ENCODE data around the gene THADA.
A peak's percentile ranks its signal among the peaks of the same experiment; 100 is the strongest.
"Not testable (repeated sequence)": the region's sequence is repeated elsewhere in the genome, so short reads cannot be mapped to it uniquely, and the experiment has no call there.

THADA gene

GRCh38 chr2:43448011-43448821 lies 147.6 kb downstream of the THADA start:
- no peaks in the 10 kb centered on the region for H3K9me3 ChIP-seq (ENCODE audit: control insufficient read depth, low read length)
- H3K36me3 ChIP-seq (ENCODE audit: control insufficient read depth, insufficient read depth, low read length), result no peaks in the 10 kb centered on the region
- H3K27ac ChIP-seq (ENCODE audit: insufficient read depth, low read depth, low read length, poor library complexity, severe bottlenecking), result peak overlapping the region; percentile 84
- 69 to 79% methylated on average over 5 of the region's 5 CpGs for WGBS, 2 experiments
- no peaks in the 10 kb centered on the region for H3K27me3 ChIP-seq (ENCODE audit: control insufficient read depth, insufficient read depth, low read length, poor library complexity, severe bottlenecking)
- peaks cover 3% of the 10 kb centered on the region for H3K4me1 ChIP-seq (ENCODE audit: control insufficient read depth, insufficient read depth, low read length)
- H3K4me3 ChIP-seq (ENCODE audit: insufficient read depth, low read depth, low read length), result no peak overlapping the region

- not testable (repeated sequence) for H3K27me3 ChIP-seq (ENCODE audit: control insufficient read depth, insufficient read depth, low read length, poor library complexity, severe bottlenecking); H3K4me1 ChIP-seq (ENCODE audit: control insufficient read depth, insufficient read depth, low read length); H3K27ac ChIP-seq (ENCODE audit: insufficient read depth, low read depth, low read length, poor library complexity, severe bottlenecking); H3K36me3 ChIP-seq (ENCODE audit: control insufficient read depth, insufficient read depth, low read length); H3K4me3 ChIP-seq (ENCODE audit: insufficient read depth, low read depth, low read length); H3K9me3 ChIP-seq (ENCODE audit: control insufficient read depth, low read length)
- 94 to 95% methylated on average over 4 of the region's 4 CpGs for WGBS, 2 experiments
Observed at GRCh38 chr2:43446755-43447154, 149.1 kb downstream of the THADA start.

- H3K27me3 ChIP-seq (ENCODE audit: control insufficient read depth, insufficient read depth, low read length, poor library complexity, severe bottlenecking), result no peaks in the 10 kb centered on the region
- 88 to 92% methylated on average over 2 of the region's 2 CpGs for WGBS, 2 experiments
- peaks cover 3% of the 10 kb centered on the region for H3K4me1 ChIP-seq (ENCODE audit: control insufficient read depth, insufficient read depth, low read length)
- no peak overlapping the region for H3K4me3 ChIP-seq (ENCODE audit: insufficient read depth, low read depth, low read length)
- no peaks in the 10 kb centered on the region for H3K9me3 ChIP-seq (ENCODE audit: control insufficient read depth, low read length)
- H3K27ac ChIP-seq (ENCODE audit: insufficient read depth, low read depth, low read length, poor library complexity, severe bottlenecking), result peak overlapping the region; percentile 27
- H3K36me3 ChIP-seq (ENCODE audit: control insufficient read depth, insufficient read depth, low read length), result no peaks in the 10 kb centered on the region
Observed at GRCh38 chr2:43445781-43446180, 150.1 kb downstream of the THADA start.

GRCh38 chr2:43444989-43445645 lies 150.7 kb downstream of the THADA start:
- Histone ChIP-seq H3K27me3 (ENCODE audit: control insufficient read depth, insufficient read depth, low read length, poor library complexity, severe bottlenecking) (no peaks in the 10 kb centered on the region), H3K9me3 (ENCODE audit: control insufficient read depth, low read length) (no peaks in the 10 kb centered on the region), H3K27ac (ENCODE audit: insufficient read depth, low read depth, low read length, poor library complexity, severe bottlenecking) (peak overlapping the region; percentile 27), H3K36me3 (ENCODE audit: control insufficient read depth, insufficient read depth, low read length) (no peaks in the 10 kb centered on the region), H3K4me1 (ENCODE audit: control insufficient read depth, insufficient read depth, low read length) (peaks cover 3% of the 10 kb centered on the region), H3K4me3 (ENCODE audit: insufficient read depth, low read depth, low read length) (no peak overlapping the region)
- 49 to 61% methylated on average over 10 of the region's 10 CpGs for WGBS, 2 experiments

GRCh38 chr2:43443282-43443681 lies 152.6 kb downstream of the THADA start:
- H3K4me1 ChIP-seq (ENCODE audit: control insufficient read depth, insufficient read depth, low read length), result peaks cover 3% of the 10 kb centered on the region
- no peaks in the 10 kb centered on the region for H3K9me3 ChIP-seq (ENCODE audit: control insufficient read depth, low read length)
- H3K4me3 ChIP-seq (ENCODE audit: insufficient read depth, low read depth, low read length), result no peak overlapping the region
- H3K27me3 ChIP-seq (ENCODE audit: control insufficient read depth, insufficient read depth, low read length, poor library complexity, severe bottlenecking), result no peaks in the 10 kb centered on the region
- no peak overlapping the region for H3K27ac ChIP-seq (ENCODE audit: insufficient read depth, low read depth, low read length, poor library complexity, severe bottlenecking)
- no peaks in the 10 kb centered on the region for H3K36me3 ChIP-seq (ENCODE audit: control insufficient read depth, insufficient read depth, low read length)
- 86 to 95% methylated on average over 4 of the region's 4 CpGs for WGBS, 2 experiments

- no peak overlapping the region for H3K27ac ChIP-seq (ENCODE audit: insufficient read depth, low read depth, low read length, poor library complexity, severe bottlenecking)
- no peaks in the 10 kb centered on the region for H3K9me3 ChIP-seq (ENCODE audit: control insufficient read depth, low read length)
- no peaks in the 10 kb centered on the region for H3K27me3 ChIP-seq (ENCODE audit: control insufficient read depth, insufficient read depth, low read length, poor library complexity, severe bottlenecking)
- H3K36me3 ChIP-seq (ENCODE audit: control insufficient read depth, insufficient read depth, low read length), result no peaks in the 10 kb centered on the region
- WGBS, 2 experiments, result 80% methylated on average over 1 of the region's 1 CpG; no CpG with 5 or more reads in 1 of the 2 experiments
- peaks cover 3% of the 10 kb centered on the region for H3K4me1 ChIP-seq (ENCODE audit: control insufficient read depth, insufficient read depth, low read length)
- H3K4me3 ChIP-seq (ENCODE audit: insufficient read depth, low read depth, low read length), result no peak overlapping the region
Observed at GRCh38 chr2:43441195-43441594, 154.6 kb downstream of the THADA start.

- 94% methylated on average over 5 of the region's 7 CpGs for WGBS, 2 experiments
- Histone ChIP-seq H3K36me3 (ENCODE audit: control insufficient read depth, insufficient read depth, low read length) (no peaks in the 10 kb centered on the region), H3K9me3 (ENCODE audit: control insufficient read depth, low read length) (no peaks in the 10 kb centered on the region), H3K27ac (ENCODE audit: insufficient read depth, low read depth, low read length, poor library complexity, severe bottlenecking) (no peak overlapping the region), H3K27me3 (ENCODE audit: control insufficient read depth, insufficient read depth, low read length, poor library complexity, severe bottlenecking) (no peaks in the 10 kb centered on the region), H3K4me1 (ENCODE audit: control insufficient read depth, insufficient read depth, low read length) (no peaks in the 10 kb centered on the region), H3K4me3 (ENCODE audit: insufficient read depth, low read depth, low read length) (no peak overlapping the region)
Observed at GRCh38 chr2:43438858-43439655, 156.8 kb downstream of the THADA start.

GRCh38 chr2:43438342-43438741 lies 157.5 kb downstream of the THADA start:
- Histone ChIP-seq H3K27ac (ENCODE audit: insufficient read depth, low read depth, low read length, poor library complexity, severe bottlenecking) (no peak overlapping the region), H3K4me3 (ENCODE audit: insufficient read depth, low read depth, low read length) (no peak overlapping the region), H3K36me3 (ENCODE audit: control insufficient read depth, insufficient read depth, low read length) (no peaks in the 10 kb centered on the region), H3K4me1 (ENCODE audit: control insufficient read depth, insufficient read depth, low read length) (no peaks in the 10 kb centered on the region), H3K27me3 (ENCODE audit: control insufficient read depth, insufficient read depth, low read length, poor library complexity, severe bottlenecking) (no peaks in the 10 kb centered on the region), H3K9me3 (ENCODE audit: control insufficient read depth, low read length) (no peaks in the 10 kb centered on the region)
- WGBS, 2 experiments, result 99 to 100% methylated on average over 2 to 3 of the region's 3 CpGs

- H3K4me3 ChIP-seq (ENCODE audit: insufficient read depth, low read depth, low read length), result no peak overlapping the region
- H3K27ac ChIP-seq (ENCODE audit: insufficient read depth, low read depth, low read length, poor library complexity, severe bottlenecking), result no peak overlapping the region
- 93 to 100% methylated on average over 2 of the region's 2 CpGs for WGBS, 2 experiments
- H3K4me1 ChIP-seq (ENCODE audit: control insufficient read depth, insufficient read depth, low read length), result no peaks in the 10 kb centered on the region
- H3K27me3 ChIP-seq (ENCODE audit: control insufficient read depth, insufficient read depth, low read length, poor library complexity, severe bottlenecking), result no peaks in the 10 kb centered on the region
- no peaks in the 10 kb centered on the region for H3K9me3 ChIP-seq (ENCODE audit: control insufficient read depth, low read length)
- H3K36me3 ChIP-seq (ENCODE audit: control insufficient read depth, insufficient read depth, low read length), result no peaks in the 10 kb centered on the region
Observed at GRCh38 chr2:43437363-43437762, 158.5 kb downstream of the THADA start.

GRCh38 chr2:43436431-43436830 lies 159.4 kb downstream of the THADA start:
- H3K9me3 ChIP-seq (ENCODE audit: control insufficient read depth, low read length), result no peaks in the 10 kb centered on the region
- WGBS, 2 experiments, result 100% methylated on average over 1 of the region's 1 CpG
- H3K4me3 ChIP-seq (ENCODE audit: insufficient read depth, low read depth, low read length), result no peak overlapping the region
- no peaks in the 10 kb centered on the region for H3K4me1 ChIP-seq (ENCODE audit: control insufficient read depth, insufficient read depth, low read length)
- H3K36me3 ChIP-seq (ENCODE audit: control insufficient read depth, insufficient read depth, low read length), result no peaks in the 10 kb centered on the region
- no peak overlapping the region for H3K27ac ChIP-seq (ENCODE audit: insufficient read depth, low read depth, low read length, poor library complexity, severe bottlenecking)
- H3K27me3 ChIP-seq (ENCODE audit: control insufficient read depth, insufficient read depth, low read length, poor library complexity, severe bottlenecking), result no peaks in the 10 kb centered on the region
